Spleen (tissue), 11 donors: ENCODE results near the gene PRR5L. TPM values are rescaled to one million over a fixed set of nuclear protein-coding genes. Genes with fewer than 3 reads are reported as not detected.
A peak's percentile ranks its signal among the peaks of the same experiment; 100 is the strongest.

ENCODE experiments used
- DNase-seq: peaks from one replicate; pipeline ENCODE4 v3.0.0-alpha.2; 2020
- H3K27ac ChIP-seq, 8 donors: fragments of 200-600 bp; sonication (generic) in 7 of 8; 1 replicate in 4 of 8; 2 replicates in 4 of 8; pipeline versions ENCODE4 v1.5.0 to v1.8.0; 2016 to 2021; ENCODE audit warnings: inconsistent platforms in 4 of 8, mild to moderate bottlenecking in 4 of 8, moderate library complexity in 1 of 8
- H3K27me3 ChIP-seq, 7 donors: fragments of 200-600 bp; sonication (generic) in 6 of 7; replicated peaks in 1 of 7; 1 replicate in 4 of 7; 2 replicates in 3 of 7; pipeline versions ENCODE4 v1.5.0 to v1.8.0; 2016 to 2021; ENCODE audit warnings: inconsistent platforms in 3 of 7, mild to moderate bottlenecking in 1 of 7
- H3K36me3 ChIP-seq, 6 donors: fragments of 200-600 bp; sonication (generic) in 5 of 6; 1 replicate in 4 of 6; 2 replicates in 2 of 6; pipeline versions ENCODE4 v1.5.0 to v1.8.0; 2016 to 2021; ENCODE audit warnings: inconsistent platforms in 2 of 6
- H3K4me1 ChIP-seq, 6 donors: fragments of 200-600 bp; sonication (generic) in 5 of 6; 1 replicate in 3 of 6; 2 replicates in 3 of 6; pipeline versions ENCODE4 v1.5.0 to v1.8.0; 2016 to 2021; ENCODE audit warnings: inconsistent platforms in 3 of 6
- H3K4me3 ChIP-seq, 8 donors: fragments of 200-600 bp; sonication (generic) in 7 of 8; 1 replicate in 4 of 8; 2 replicates in 4 of 8; pipeline versions ENCODE4 v1.5.0 to v1.8.0; 2016 to 2021; ENCODE audit warnings: inconsistent platforms in 4 of 8, mild to moderate bottlenecking in 4 of 8, moderate library complexity in 2 of 8
- H3K9me3 ChIP-seq, 8 donors: fragments of 200-600 bp; sonication (generic) in 7 of 8; 1 replicate in 4 of 8; 2 replicates in 4 of 8; pipeline versions ENCODE4 v1.5.0 to v1.8.0; 2016 to 2021; ENCODE audit warnings: inconsistent platforms in 4 of 8
- CTCF ChIP-seq, 11 experiments: fragments of 200-600 bp in 7 of 11; fragments of 450-650 bp in 4 of 11; sonication (generic) in 4 of 11; IDR thresholded peaks in 8 of 11; conservative IDR thresholded peaks in 3 of 11; 1 replicate in 7 of 11; 2 replicates in 4 of 11; pipeline versions ENCODE4 v1.4.0 to v1.8.0; 2016 to 2021; ENCODE audit warnings: antibody characterized with exemption in 11 of 11, inconsistent platforms in 4 of 11, mild to moderate bottlenecking in 1 of 11
- POLR2A ChIP-seq, 3 donors: fragments of 450-650 bp; IDR thresholded peaks; one replicate each; pipeline ENCODE4 v1.5.1; 2017; ENCODE audit warnings: antibody characterized with exemption in 3 of 3, mild to moderate bottlenecking in 1 of 3
- POLR2AphosphoS5 ChIP-seq, 3 donors: sonication (generic); formaldehyde crosslinking; IDR thresholded peaks; one replicate each; pipeline ENCODE4 v1.5.1; 2017; ENCODE audit warnings: antibody characterized with exemption in 3 of 3
- WGBS, 5 donors: extraction: QIAGEN DNeasy Blood & Tissue Kit in 3 of 5; methylation state at CpG; one replicate each; pipeline versions ENCODE4 v1.1.5 to v1.1.7; 2013 to 2018; 5-methylcytosine and 5-hydroxymethylcytosine counted together
- intact Hi-C: fragments of 100-400 bp; cut with DNase I; formaldehyde crosslinking; loops from one replicate; pipeline ENCODE4 v1.15.0; 2023; ENCODE audit warnings: low total_unique reads
- polyA plus RNA-seq, 3 donors: library from polyadenylated mRNA; stranded (reverse); fragments of 200-250 nt; gene quantifications; one replicate each; pipeline ENCODE4 v1.2.1, GENCODE V29; 2013
- total RNA-seq, 7 donors: library from RNA; depleted of rRNA in 3 of 7; stranded (reverse); fragments of >200 nt in 3 of 7; fragmentation: NEBNext Ultra II Directional in 4 of 7; extraction: Animal tissue kit (Norgen Biotek cat#: 25700) in 4 of 7; gene quantifications; one replicate each; pipeline versions ENCODE4 v1.1.0 to v1.2.1, GENCODE V29; 2016 to 2021
- donor health status: healthy with polysubstance abuse.
- donor health status: DM: no; HTN: no; CAD: no; lungs with moderate emphysema.
- donor health status: DM: no; HTN: no; CAD: no.
- donor health status: Bipolar disorder and iron deficiency.
- donor health status: healthy.
- donor health status: DM: no; HTN: no; CAD: no.
- donor health status: DM: yes; HTN: yes; CAD: no.

The PRR5L gene
- total and polyA plus RNA-seq, 10 donors: 10.7 to 330 (median 140) TPM

- WGBS, 5 donors: 33 to 39% (median 36%) methylated on average over 3 of the region's 3 CpGs
- Histone ChIP-seq H3K36me3 (no peaks in the 10 kb centered on the region), H3K4me3 (no peak overlapping the region), H3K27me3 (no peaks in the 10 kb centered on the region), H3K27ac (peak overlapping the region in 2 of 8 donors; percentile 44 to 47), H3K4me1 (peaks cover 0 to 18% (median 3%) of the 10 kb centered on the region in 6 donors), H3K9me3 (no peaks in the 10 kb centered on the region)
- no peak for DNase-seq
- TF ChIP-seq CTCF (IDR thresholded peaks at IDR 0.05 in 8 of 11, conservative IDR thresholded peaks at IDR 0.05 in 3 of 11): peak in 7 of 11 experiments; percentile 21 to 57 (median 52)
- no peak for TF ChIP-seq POLR2AphosphoS5 (IDR thresholded peaks at IDR 0.05)
- intact Hi-C loops: loop anchor here (10.0 kb wide), 1 partner anchor 88 kb away; no protein-coding TSS in a partner anchor
Measured at GRCh38 chr11:36306888-36307287, 10.8 kb downstream of the PRR5L start.

- Histone ChIP-seq H3K4me3 (no peak overlapping the region), H3K27me3 (no peaks in the 10 kb centered on the region), H3K36me3 (no peaks in the 10 kb centered on the region), H3K27ac (peak overlapping the region in 2 of 8 donors; percentile 10 to 21), H3K9me3 (no peaks in the 10 kb centered on the region), H3K4me1 (peaks cover 0 to 18% (median 3%) of the 10 kb centered on the region in 6 donors)
- 48 to 75% (median 59%) methylated on average over 1 of the region's 1 CpG for WGBS, 5 donors
- no peak for DNase-seq
- intact Hi-C loops: loop anchor here (10.0 kb wide), 1 partner anchor 86 kb away; no protein-coding TSS in a partner anchor
- TF ChIP-seq POLR2AphosphoS5 (IDR thresholded peaks at IDR 0.05): peak in 1 of 3 donors; percentile 10
- TF ChIP-seq POLR2A (IDR thresholded peaks at IDR 0.05): no peak
Measured at GRCh38 chr11:36308577-36308976, 12.5 kb downstream of the PRR5L start.

GRCh38 chr11:36309779-36310178 lies 13.7 kb downstream of the PRR5L start:
- TF ChIP-seq POLR2AphosphoS5 (IDR thresholded peaks at IDR 0.05) (no peak), CTCF (IDR thresholded peaks at IDR 0.05 in 8 of 11, conservative IDR thresholded peaks at IDR 0.05 in 3 of 11) (no peak), POLR2A (IDR thresholded peaks at IDR 0.05) (no peak)
- 91 to 95% (median 92%) methylated on average over 4 of the region's 4 CpGs for WGBS, 5 donors
- Histone ChIP-seq H3K4me3 (no peak overlapping the region), H3K27me3 (no peaks in the 10 kb centered on the region), H3K9me3 (no peaks in the 10 kb centered on the region), H3K4me1 (peaks cover 0 to 18% (median 3%) of the 10 kb centered on the region in 6 donors), H3K36me3 (no peaks in the 10 kb centered on the region), H3K27ac (no peak overlapping the region)
- intact Hi-C loops: loop anchor here (10.0 kb wide), 1 partner anchor 85 kb away; no protein-coding TSS in a partner anchor
- DNase-seq: no peak

GRCh38 chr11:36311926-36312595 lies 16.0 kb downstream of the PRR5L start:
- no peaks in the 10 kb centered on the region for H3K9me3 ChIP-seq
- H3K4me3 ChIP-seq: no peak overlapping the region
- no peak overlapping the region for H3K27ac ChIP-seq
- peaks cover 0 to 10% (median under 1%) of the 10 kb centered on the region in 6 donors for H3K4me1 ChIP-seq
- WGBS, 5 donors: 90 to 96% (median 94%) methylated on average over 4 of the region's 4 CpGs
- H3K27me3 ChIP-seq: no peaks in the 10 kb centered on the region
- intact Hi-C loops: no loop called here
- DNase-seq: no peak
- no peak for TF ChIP-seq POLR2A (IDR thresholded peaks at IDR 0.05)
- TF ChIP-seq CTCF (IDR thresholded peaks at IDR 0.05 in 8 of 11, conservative IDR thresholded peaks at IDR 0.05 in 3 of 11): no peak
- no peak for TF ChIP-seq POLR2AphosphoS5 (IDR thresholded peaks at IDR 0.05)
- no peaks in the 10 kb centered on the region for H3K36me3 ChIP-seq
